B cell (primary cell): ENCODE results near the gene GNAI2. TPM values are rescaled to one million over a fixed set of nuclear protein-coding genes. Genes with fewer than 3 reads are reported as not detected.
"Not testable (repeated sequence)": the region's sequence is repeated elsewhere in the genome, so short reads cannot be mapped to it uniquely, and the experiment has no call there.

Experiments
- ATAC-seq: fragments of 200-7000 bp; cut with Tn5 transposase; one replicate; pipeline ENCODE4 v1.10.0; 2021; ENCODE audit warnings: low read depth, mild to moderate bottlenecking, moderate number of reproducible peaks, moderate library complexity
- CTCF ChIA-PET: fragments of 350-600 bp; sonication (Branson Sonifier 250); formaldehyde crosslinking; loops from one replicate; lab custom pipeline; 2021; ENCODE audit warnings: antibody characterized with exemption, inconsistent platforms; lab: Charles Lee
- POLR2A ChIA-PET: fragments of 350-600 bp; sonication (Branson Sonifier 250); formaldehyde crosslinking; loops from one replicate; lab custom pipeline; 2021; ENCODE audit warnings: antibody characterized with exemption; lab: Charles Lee
- DNase-seq: peaks from one replicate; pipeline ENCODE4 v3.0.0; 2013
- H2AFZ ChIP-seq: 2 replicates; pipeline ENCODE4 v1.6.1; 2012; ENCODE audit warnings: mild to moderate bottlenecking, low read depth, low read length; ENCODE audit not compliant: insufficient read depth, poor library complexity, severe bottlenecking
- H3K27ac ChIP-seq, 2 donors: 1 replicate in 1 of 2; 2 replicates in 1 of 2; pipeline ENCODE4 v1.5.1; 2012 to 2013; ENCODE audit warnings: low read length in 2 of 2, mild to moderate bottlenecking in 2 of 2, moderate library complexity in 1 of 2
- H3K27me3 ChIP-seq, 4 experiments: fragments of 200-600 bp in 1 of 4; sonication (generic) in 1 of 4; replicated peaks in 1 of 4; 1 replicate in 2 of 4; 2 replicates in 2 of 4; pipeline versions ENCODE4 v1.6.1 to v1.7.0; 2013 to 2016; ENCODE audit warnings: low read length in 3 of 4, mild to moderate bottlenecking in 2 of 4, mixed read lengths in 1 of 4, moderate library complexity in 1 of 4; ENCODE audit not compliant: insufficient read depth in 4 of 4, control insufficient read depth in 3 of 4; ENCODE audit errors: control extremely low read depth in 1 of 4
- H3K36me3 ChIP-seq, 2 experiments: replicated peaks in 1 of 2; 1 replicate in 1 of 2; 2 replicates in 1 of 2; pipeline versions ENCODE4 v1.6.1 to v1.7.1; 2013; ENCODE audit warnings: low read length in 1 of 2; ENCODE audit not compliant: insufficient read depth in 2 of 2, control insufficient read depth in 1 of 2; ENCODE audit errors: control extremely low read depth in 1 of 2, extremely low read depth in 1 of 2
- H3K4me1 ChIP-seq, 2 donors: fragments of 200-600 bp in 1 of 2; sonication (generic) in 1 of 2; 1 replicate in 1 of 2; 2 replicates in 1 of 2; pipeline versions ENCODE4 v1.5.1 to v1.6.1; 2013 to 2017; ENCODE audit warnings: low read length in 2 of 2; ENCODE audit not compliant: control insufficient read depth in 2 of 2, insufficient read depth in 2 of 2
- H3K4me2 ChIP-seq: replicated peaks from 2 replicates; pipeline ENCODE3; 2012; ENCODE audit warnings: mild to moderate bottlenecking, low read depth, low read length; ENCODE audit not compliant: poor library complexity, severe bottlenecking
- H3K4me3 ChIP-seq, 5 experiments: fragments of 200-600 bp in 1 of 5; sonication (generic) in 1 of 5; 1 replicate in 3 of 5; 2 replicates in 2 of 5; pipeline versions ENCODE4 v1.5.1 to v1.7.0; 2011 to 2016; ENCODE audit warnings: low read length in 4 of 5, mild to moderate bottlenecking in 4 of 5, low read depth in 2 of 5, control low read depth in 1 of 5, moderate library complexity in 1 of 5; ENCODE audit not compliant: insufficient read depth in 1 of 5; ENCODE audit errors: control extremely low read depth in 1 of 5, extremely low read depth in 1 of 5
- H3K79me2 ChIP-seq: fragments of 200-600 bp; sonication (generic); one replicate; pipeline ENCODE4 v1.6.0; 2016; ENCODE audit warnings: low read length; ENCODE audit not compliant: control insufficient read depth, insufficient read depth
- H3K9ac ChIP-seq: fragments of 200-600 bp; sonication (generic); 2 replicates; pipeline ENCODE4 v1.6.1; 2017; ENCODE audit warnings: mild to moderate bottlenecking, low read length, moderate library complexity
- H3K9me3 ChIP-seq, 3 donors: one replicate each; pipeline versions ENCODE4 v1.6.1 to v1.7.1; 2013; ENCODE audit warnings: low read length in 2 of 3; ENCODE audit not compliant: control insufficient read depth in 2 of 3, insufficient read depth in 1 of 3; ENCODE audit errors: control extremely low read depth in 1 of 3
- H4K20me1 ChIP-seq: 2 replicates; pipeline ENCODE4 v1.6.0; 2012; ENCODE audit warnings: mild to moderate bottlenecking, low read length; ENCODE audit not compliant: insufficient read depth, control insufficient read depth, poor library complexity, severe bottlenecking
- H3K27ac Mint-ChIP-seq: one replicate; pipeline ENCODE4 v1.8.0; 2021; ENCODE audit warnings: mixed read lengths
- H3K27me3 Mint-ChIP-seq: one replicate; pipeline ENCODE4 v1.8.0; 2021; ENCODE audit warnings: mixed read lengths
- H3K4me1 Mint-ChIP-seq: one replicate; pipeline ENCODE4 v1.8.0; 2021; ENCODE audit warnings: mixed read lengths
- H3K4me3 Mint-ChIP-seq: one replicate; pipeline ENCODE4 v1.8.0; 2021; ENCODE audit warnings: mixed read lengths
- H3K9me3 Mint-ChIP-seq: one replicate; pipeline ENCODE4 v1.8.0; 2022; ENCODE audit warnings: mixed read lengths; ENCODE audit not compliant: insufficient read depth
- EZH2 ChIP-seq: IDR thresholded peaks from 2 replicates; pipeline ENCODE4 v1.6.1; 2012; ENCODE audit warnings: borderline replicate concordance, low read depth, mild to moderate bottlenecking, moderate library complexity, low read length; ENCODE audit not compliant: insufficient read depth, poor library complexity, severe bottlenecking
- WGBS: methylation state at CpG from one replicate; pipeline ENCODE4 v1.1.5; 2013; ENCODE audit warnings: missing lambda C conversion rate; ENCODE audit not compliant: insufficient coverage; 5-methylcytosine and 5-hydroxymethylcytosine counted together
- intact Hi-C: fragments of 100-400 bp; cut with micrococcal nuclease; formaldehyde crosslinking; loops from one replicate; pipeline ENCODE4 v1.10.0; 2022
- polyA plus RNA-seq: library from polyadenylated mRNA; depleted of rRNA; stranded (reverse); fragments of >200 nt; gene quantifications from 2 replicates; pipeline ENCODE4 v1.2.3, GENCODE V29; 2012
- total RNA-seq, 2 donors: library from RNA; stranded (reverse); fragments of 120-200 nt in 1 of 2; gene quantifications; 1 replicate in 1 of 2; 2 replicates in 1 of 2; pipeline versions ENCODE4 v1.2.3 to v1.2.4, GENCODE V29; 2013 to 2022
- TF ChIP-seq, protein P1 (sequence below): fragments of 200-600 bp; IDR thresholded peaks from one replicate; pipeline ENCODE4 v1.8.0; 2022; ENCODE audit warnings: antibody characterized with exemption, mild to moderate bottlenecking

GNAI2 gene
- total and polyA plus RNA-seq, 2 donors (not counting 1 experiment from before 2014, with no cell fraction given): 302 to 491 TPM

DNA sequence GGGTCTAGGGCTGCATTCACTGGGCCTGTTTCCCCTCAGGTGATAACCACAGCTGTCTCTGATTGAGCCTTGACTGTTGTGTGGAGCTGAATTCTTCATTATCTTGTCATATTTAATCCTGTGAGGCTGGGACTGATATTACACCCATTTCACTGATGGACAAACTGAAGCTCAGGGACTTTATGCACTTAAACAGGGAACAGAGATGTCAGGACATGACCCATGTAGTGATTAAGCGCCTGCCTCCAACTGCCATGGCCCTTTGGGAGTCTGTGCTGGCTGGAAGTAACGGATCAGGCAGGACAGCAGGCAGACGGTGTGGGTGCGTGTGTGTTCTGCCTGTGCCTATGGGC lies 7.5 kb downstream of the GNAI2 start:
- Histone ChIP-seq H3K9me3 (no peaks in the 10 kb centered on the region), H2AFZ (no peak overlapping the region), H3K36me3 (peaks cover 0 to 53% of the 10 kb centered on the region in 2 experiments), H3K4me3 (peak overlapping the region in 4 of 5 experiments; percentile 25 to 52 (median 42)), H3K9ac (peak overlapping the region; percentile 61), H4K20me1 (peaks cover 94% of the 10 kb centered on the region), H3K4me1 (peaks cover 82 to 96% of the 10 kb centered on the region in 2 donors), H3K27ac (peak overlapping the region; percentile 81 to 91), H3K27me3 (no peaks in the 10 kb centered on the region), H3K79me2 (peaks cover 100% of the 10 kb centered on the region), H3K4me2 (peak overlapping the region; percentile 76)
- 100% methylated on average over 4 of the region's 4 CpGs for WGBS
- Mint-ChIP-seq H3K27me3 (no peaks in the 10 kb centered on the region), H3K27ac (peak overlapping the region; percentile 98), H3K9me3 (no peaks in the 10 kb centered on the region), H3K4me3 (peak overlapping the region; percentile 88), H3K4me1 (peaks cover 85% of the 10 kb centered on the region)
- ChIA-PET POLR2A (interaction anchor here (0.6 to 1.5 kb wide), 5 partner anchors 8 to 1233 kb away, joined by 4 to 8 read pairs (median 5); partner anchors contain the start of gene GNAI2), CTCF (interaction anchor here (0.7 to 27.3 kb wide), 9 partner anchors 5 to 97 kb away, joined by 3 to 596 read pairs (median 7); partner anchors contain the start of genes GNAI2, GNAT1 and RASSF1)
- no peak for TF ChIP-seq EZH2
- TF ChIP-seq, protein P1, sequence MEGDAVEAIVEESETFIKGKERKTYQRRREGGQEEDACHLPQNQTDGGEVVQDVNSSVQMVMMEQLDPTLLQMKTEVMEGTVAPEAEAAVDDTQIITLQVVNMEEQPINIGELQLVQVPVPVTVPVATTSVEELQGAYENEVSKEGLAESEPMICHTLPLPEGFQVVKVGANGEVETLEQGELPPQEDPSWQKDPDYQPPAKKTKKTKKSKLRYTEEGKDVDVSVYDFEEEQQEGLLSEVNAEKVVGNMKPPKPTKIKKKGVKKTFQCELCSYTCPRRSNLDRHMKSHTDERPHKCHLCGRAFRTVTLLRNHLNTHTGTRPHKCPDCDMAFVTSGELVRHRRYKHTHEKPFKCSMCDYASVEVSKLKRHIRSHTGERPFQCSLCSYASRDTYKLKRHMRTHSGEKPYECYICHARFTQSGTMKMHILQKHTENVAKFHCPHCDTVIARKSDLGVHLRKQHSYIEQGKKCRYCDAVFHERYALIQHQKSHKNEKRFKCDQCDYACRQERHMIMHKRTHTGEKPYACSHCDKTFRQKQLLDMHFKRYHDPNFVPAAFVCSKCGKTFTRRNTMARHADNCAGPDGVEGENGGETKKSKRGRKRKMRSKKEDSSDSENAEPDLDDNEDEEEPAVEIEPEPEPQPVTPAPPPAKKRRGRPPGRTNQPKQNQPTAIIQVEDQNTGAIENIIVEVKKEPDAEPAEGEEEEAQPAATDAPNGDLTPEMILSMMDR: no peak
- intact Hi-C loops: no loop called here
- DNase-seq: no peak
- ATAC-seq: no peak

DNA sequence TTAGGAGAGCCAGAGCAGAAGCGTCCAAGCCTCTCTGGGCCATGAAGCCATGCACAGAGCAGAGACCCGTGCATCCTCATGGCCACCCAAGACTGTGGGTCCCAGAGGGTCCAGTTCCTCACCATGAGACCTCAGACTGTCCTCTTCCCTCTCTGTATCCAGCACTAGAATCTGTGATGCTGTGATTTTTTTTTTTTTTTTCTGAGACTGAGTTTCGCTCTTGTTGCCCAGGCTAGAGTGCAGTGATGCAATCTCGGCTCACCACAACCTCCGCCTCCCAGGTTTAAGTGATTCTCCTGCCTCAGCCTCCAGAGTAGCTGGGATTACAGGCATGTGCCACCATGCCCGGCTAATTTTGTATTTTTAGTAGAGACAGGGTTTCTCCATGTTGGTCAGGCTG lies 8.8 kb downstream of the GNAI2 start:
- H3K27me3 ChIP-seq, H3K9me3 Mint-ChIP-seq, ATAC-seq, H3K4me3 ChIP-seq, H3K9me3 ChIP-seq, intact Hi-C loops, H3K9ac ChIP-seq, DNase-seq, H3K4me3 Mint-ChIP-seq, H3K27me3 Mint-ChIP-seq, H2AFZ ChIP-seq: not testable (repeated sequence)
- peaks cover 100% of the 10 kb centered on the region for H3K79me2 ChIP-seq
- peak overlapping the region; percentile 24 for H3K4me2 ChIP-seq
- H4K20me1 ChIP-seq: peaks cover 94% of the 10 kb centered on the region
- Mint-ChIP-seq H3K4me1 (peaks cover 83% of the 10 kb centered on the region), H3K27ac (peak overlapping the region; percentile 83)
- POLR2A ChIA-PET: interaction anchor here (1.2 kb wide), 1 partner anchor 18 kb away, joined by 5 read pairs; no protein-coding TSS in a partner anchor
- H3K4me1 ChIP-seq: peaks cover 70 to 96% of the 10 kb centered on the region in 2 donors
- peak overlapping the region in 1 of 2 donors; percentile 86 for H3K27ac ChIP-seq
- CTCF ChIA-PET: interaction anchor here (1.8 to 27.3 kb wide), 4 partner anchors 4 to 52 kb away, joined by 12 to 596 read pairs (median 305); partner anchors contain the start of genes GNAI2 and GNAT1
- 81% methylated on average over 2 of the region's 6 CpGs for WGBS
- peaks cover 0 to 53% of the 10 kb centered on the region in 2 experiments for H3K36me3 ChIP-seq
